ENCODE results near the gene GALNT6. TPM values are rescaled to one million over a fixed set of nuclear protein-coding genes. Genes with fewer than 3 reads are reported as not detected.

GALNT6 gene
- total and polyA plus RNA-seq, 5 donors from 2014 or later, result 2.3 to 19.5 (median 2.9) TPM

DNA sequence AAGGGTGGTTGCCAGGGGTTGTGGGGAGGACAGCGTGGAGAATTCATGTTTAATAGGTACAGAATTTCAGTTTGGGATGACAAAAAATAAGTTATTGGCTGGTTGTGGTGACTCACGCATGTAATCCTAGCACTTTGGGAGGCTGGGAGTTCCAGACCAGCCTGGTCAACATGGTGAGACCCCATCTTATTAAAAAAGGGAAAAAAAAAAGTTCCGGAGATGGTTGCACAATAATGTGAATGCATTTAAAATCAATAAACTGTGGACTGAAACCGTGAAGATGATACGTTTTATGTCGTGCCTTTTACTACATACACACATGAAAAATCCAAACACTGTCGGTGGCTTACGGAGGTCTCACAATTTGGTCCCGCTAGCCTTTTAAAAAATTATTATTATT lies 20.5 kb downstream of the GALNT6 start:
- Mint-ChIP-seq H3K4me1 (peaks cover 13 to 63% (median 50%) of the 10 kb centered on the region in 4 donors), H3K4me3 (peak overlapping the region in 1 of 4 donors; percentile 1), H3K36me3 (peaks cover 20% of the 10 kb centered on the region), H3K27ac (peak overlapping the region in 2 of 3 donors; percentile 27 to 90), H3K27me3 (peaks cover 5% of the 10 kb centered on the region), H3K9me3 (peaks cover 0 to 1% (median 0%) of the 10 kb centered on the region in 7 donors)
- no peak for ATAC-seq (ENCODE audit: low read depth in 2 of 2)
- Histone ChIP-seq H3K9me3 (ENCODE audit: control insufficient read depth in 2 of 2, low read length in 2 of 2) (no peaks in the 10 kb centered on the region), H3K36me3 (ENCODE audit: control insufficient read depth, insufficient read depth, low read length) (peaks cover 6% of the 10 kb centered on the region), H3K27me3 (ENCODE audit: control insufficient read depth, insufficient read depth, low read length) (no peaks in the 10 kb centered on the region), H3K27ac (ENCODE audit: insufficient read depth, low read length, poor library complexity, severe bottlenecking) (no peak overlapping the region), H3K4me1 (ENCODE audit: control insufficient read depth, insufficient read depth, low read length, poor library complexity, severe bottlenecking) (peaks cover 34% of the 10 kb centered on the region), H3K4me3 (ENCODE audit: low read depth, low read length) (no peak overlapping the region)
- no peak for DNase-seq

DNA sequence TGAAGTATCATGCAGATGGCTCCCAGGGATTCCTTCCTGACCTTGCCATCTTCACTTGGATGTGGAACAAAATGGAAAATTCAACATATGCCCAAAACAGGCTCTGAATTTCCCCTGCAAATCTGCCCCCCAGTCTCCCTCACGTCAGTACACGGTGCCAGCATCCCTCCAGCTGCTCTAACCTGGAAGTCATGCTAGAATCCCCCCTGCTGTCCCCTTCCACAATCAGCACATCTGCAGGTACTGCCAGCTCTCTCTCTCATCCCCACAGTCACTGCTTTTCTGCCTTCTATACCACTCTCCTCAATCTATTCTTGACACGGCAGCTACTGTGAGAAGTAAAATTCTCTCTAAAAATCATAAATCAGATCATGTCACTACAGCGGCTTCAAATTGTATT lies 21.6 kb downstream of the GALNT6 start:
- ATAC-seq (ENCODE audit: low read depth in 2 of 2) (no peak), DNase-seq (no peak)
- Histone ChIP-seq H3K27ac (ENCODE audit: insufficient read depth, low read length, poor library complexity, severe bottlenecking) (peak overlapping the region; percentile 74), H3K9me3 (ENCODE audit: control insufficient read depth in 2 of 2, low read length in 2 of 2) (no peaks in the 10 kb centered on the region), H3K4me3 (ENCODE audit: low read depth, low read length) (peak overlapping the region; percentile 73), H3K36me3 (ENCODE audit: control insufficient read depth, insufficient read depth, low read length) (peaks cover 10% of the 10 kb centered on the region), H3K27me3 (ENCODE audit: control insufficient read depth, insufficient read depth, low read length) (no peaks in the 10 kb centered on the region), H3K4me1 (ENCODE audit: control insufficient read depth, insufficient read depth, low read length, poor library complexity, severe bottlenecking) (peaks cover 34% of the 10 kb centered on the region)
- Mint-ChIP-seq H3K27me3 (peaks cover 5% of the 10 kb centered on the region), H3K4me1 (peaks cover 13 to 62% (median 47%) of the 10 kb centered on the region in 4 donors), H3K36me3 (peaks cover 13% of the 10 kb centered on the region), H3K4me3 (peak overlapping the region; percentile 66 to 89 (median 77)), H3K27ac (peak overlapping the region; percentile 85 to 90 (median 85)), H3K9me3 (peaks cover 0 to 1% (median 0%) of the 10 kb centered on the region in 7 donors)

DNA sequence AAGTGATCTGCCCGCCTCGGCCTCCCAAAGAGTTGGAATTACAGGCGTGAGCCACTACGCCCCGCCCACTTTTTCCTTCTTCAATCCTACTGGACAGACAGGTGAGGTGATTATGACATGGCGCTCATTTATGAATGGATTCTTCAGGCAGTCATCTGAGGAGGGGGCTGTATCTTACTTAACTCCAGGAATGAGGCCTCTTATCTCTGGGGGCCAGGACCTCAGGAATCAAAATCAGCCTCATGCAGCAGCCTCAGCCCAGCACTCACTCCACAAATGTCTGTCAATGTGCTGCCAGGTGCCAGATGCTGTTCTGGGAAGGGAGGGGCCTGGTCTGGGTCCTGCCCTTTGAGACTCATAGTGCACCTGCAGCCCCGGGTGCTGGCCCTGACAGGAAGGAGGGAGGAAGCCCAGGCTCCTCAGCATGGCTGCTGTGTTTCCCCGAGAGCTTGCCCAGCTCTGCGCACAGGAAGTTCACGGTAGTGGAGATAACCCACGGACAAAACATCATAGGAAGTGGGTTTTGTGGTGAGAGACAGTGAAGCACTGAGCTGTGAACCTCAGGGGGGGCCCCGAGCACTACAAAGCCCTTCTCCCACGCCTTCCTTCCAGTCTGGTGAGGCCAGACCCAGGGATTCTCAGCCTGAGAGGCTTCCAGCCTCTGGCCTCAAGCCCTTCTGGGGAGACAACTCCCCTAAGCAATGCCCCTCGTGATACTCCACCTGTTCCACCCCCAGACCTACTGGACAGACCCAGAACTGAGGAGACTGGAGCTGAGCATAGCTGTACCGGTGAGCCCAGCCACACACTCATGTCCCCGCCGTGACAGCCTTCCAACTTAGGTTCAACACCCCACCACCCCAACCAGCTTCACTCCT lies 22.3 kb downstream of the GALNT6 start:
- Histone ChIP-seq H3K4me1 (ENCODE audit: control insufficient read depth, insufficient read depth, low read length, poor library complexity, severe bottlenecking) (peaks cover 34% of the 10 kb centered on the region), H3K4me3 (ENCODE audit: low read depth, low read length) (peak overlapping the region; percentile 73), H3K36me3 (ENCODE audit: control insufficient read depth, insufficient read depth, low read length) (peaks cover 8% of the 10 kb centered on the region), H3K9me3 (ENCODE audit: control insufficient read depth in 2 of 2, low read length in 2 of 2) (no peaks in the 10 kb centered on the region), H3K27ac (ENCODE audit: insufficient read depth, low read length, poor library complexity, severe bottlenecking) (peak overlapping the region; percentile 74), H3K27me3 (ENCODE audit: control insufficient read depth, insufficient read depth, low read length) (no peaks in the 10 kb centered on the region)
- peaks cover 5% of the 10 kb centered on the region for H3K27me3 Mint-ChIP-seq
- H3K4me1 Mint-ChIP-seq, result peaks cover 13 to 62% (median 47%) of the 10 kb centered on the region in 4 donors
- peak overlapping the region; percentile 66 to 89 (median 77) for H3K4me3 Mint-ChIP-seq
- peaks cover 10% of the 10 kb centered on the region for H3K36me3 Mint-ChIP-seq
- DNase-seq (peak; percentile 83 to 98 (median 94)), ATAC-seq (ENCODE audit: low read depth in 2 of 2) (peak; percentile 97 to 98)
- peak overlapping the region; percentile 85 to 90 (median 85) for H3K27ac Mint-ChIP-seq
- H3K9me3 Mint-ChIP-seq, result peaks cover 0 to 1% (median 0%) of the 10 kb centered on the region in 7 donors

DNA sequence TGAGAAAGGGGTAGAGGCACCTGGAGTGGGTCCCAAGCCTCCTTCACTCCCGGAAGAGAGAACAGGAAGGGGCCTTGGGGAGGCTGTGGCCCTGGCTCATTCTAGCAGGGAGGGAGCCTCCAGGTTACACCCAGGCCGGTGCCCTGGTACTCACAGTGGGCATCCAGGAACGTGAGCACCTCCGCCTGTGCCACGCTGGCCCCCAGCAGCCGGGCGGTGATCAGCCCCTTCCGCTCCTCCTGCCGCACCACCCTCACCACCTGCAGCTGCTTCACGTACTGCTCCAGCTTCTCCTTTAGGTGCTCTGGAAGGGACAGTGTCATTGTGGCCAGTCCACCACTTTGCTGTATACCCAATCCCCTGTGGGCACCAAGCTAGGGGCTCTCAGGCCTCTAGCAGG lies 25.9 kb downstream of the GALNT6 start:
- H3K36me3 ChIP-seq (ENCODE audit: control insufficient read depth, insufficient read depth, low read length), result peaks cover 12% of the 10 kb centered on the region
- peaks cover 15% of the 10 kb centered on the region for H3K36me3 Mint-ChIP-seq
- H3K27ac Mint-ChIP-seq, result no peak overlapping the region
- no peaks in the 10 kb centered on the region for H3K9me3 ChIP-seq (ENCODE audit: control insufficient read depth in 2 of 2, low read length in 2 of 2)
- no peak overlapping the region for H3K4me3 ChIP-seq (ENCODE audit: low read depth, low read length)
- H3K4me1 Mint-ChIP-seq, result peaks cover 6 to 46% (median 35%) of the 10 kb centered on the region in 4 donors
- ATAC-seq (ENCODE audit: low read depth in 2 of 2), result no peak
- no peaks in the 10 kb centered on the region for H3K9me3 Mint-ChIP-seq
- no peak overlapping the region for H3K27ac ChIP-seq (ENCODE audit: insufficient read depth, low read length, poor library complexity, severe bottlenecking)
- H3K4me1 ChIP-seq (ENCODE audit: control insufficient read depth, insufficient read depth, low read length, poor library complexity, severe bottlenecking), result peaks cover 28% of the 10 kb centered on the region
- H3K27me3 Mint-ChIP-seq, result peaks cover 5% of the 10 kb centered on the region
- DNase-seq, result no peak
- H3K27me3 ChIP-seq (ENCODE audit: control insufficient read depth, insufficient read depth, low read length), result no peaks in the 10 kb centered on the region
- no peak overlapping the region for H3K4me3 Mint-ChIP-seq

DNA sequence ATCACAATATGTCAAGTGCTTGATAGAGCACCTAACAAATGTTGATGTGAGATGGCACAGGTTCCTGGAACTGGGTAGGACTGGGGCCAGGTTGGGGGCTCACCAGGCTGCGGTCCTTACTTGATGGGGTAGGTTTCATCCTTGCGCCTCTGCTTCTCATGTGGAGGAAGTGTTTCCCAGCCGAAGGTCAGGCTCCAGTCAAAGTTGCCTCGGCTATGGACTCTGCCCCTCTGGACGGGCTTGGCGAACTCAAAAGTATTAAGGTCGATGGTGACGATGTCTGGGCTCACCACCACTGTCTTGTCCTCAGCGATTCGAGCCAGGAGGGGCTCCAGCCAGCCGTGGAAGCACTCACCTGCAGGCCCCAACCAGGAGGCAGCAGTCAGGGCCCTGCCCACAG lies 27.2 kb downstream of the GALNT6 start:
- Mint-ChIP-seq H3K27me3 (peaks cover 4% of the 10 kb centered on the region), H3K9me3 (no peaks in the 10 kb centered on the region), H3K4me3 (no peak overlapping the region), H3K27ac (peak overlapping the region in 1 of 3 donors; percentile 71), H3K36me3 (peaks cover 23% of the 10 kb centered on the region), H3K4me1 (peaks cover 6 to 33% (median 24%) of the 10 kb centered on the region in 4 donors)
- Histone ChIP-seq H3K36me3 (ENCODE audit: control insufficient read depth, insufficient read depth, low read length) (peaks cover 12% of the 10 kb centered on the region), H3K27ac (ENCODE audit: insufficient read depth, low read length, poor library complexity, severe bottlenecking) (no peak overlapping the region), H3K27me3 (ENCODE audit: control insufficient read depth, insufficient read depth, low read length) (no peaks in the 10 kb centered on the region), H3K4me1 (ENCODE audit: control insufficient read depth, insufficient read depth, low read length, poor library complexity, severe bottlenecking) (peaks cover 16% of the 10 kb centered on the region), H3K4me3 (ENCODE audit: low read depth, low read length) (no peak overlapping the region), H3K9me3 (ENCODE audit: control insufficient read depth in 2 of 2, low read length in 2 of 2) (no peaks in the 10 kb centered on the region)
- DNase-seq (no peak), ATAC-seq (ENCODE audit: low read depth in 2 of 2) (no peak)

DNA sequence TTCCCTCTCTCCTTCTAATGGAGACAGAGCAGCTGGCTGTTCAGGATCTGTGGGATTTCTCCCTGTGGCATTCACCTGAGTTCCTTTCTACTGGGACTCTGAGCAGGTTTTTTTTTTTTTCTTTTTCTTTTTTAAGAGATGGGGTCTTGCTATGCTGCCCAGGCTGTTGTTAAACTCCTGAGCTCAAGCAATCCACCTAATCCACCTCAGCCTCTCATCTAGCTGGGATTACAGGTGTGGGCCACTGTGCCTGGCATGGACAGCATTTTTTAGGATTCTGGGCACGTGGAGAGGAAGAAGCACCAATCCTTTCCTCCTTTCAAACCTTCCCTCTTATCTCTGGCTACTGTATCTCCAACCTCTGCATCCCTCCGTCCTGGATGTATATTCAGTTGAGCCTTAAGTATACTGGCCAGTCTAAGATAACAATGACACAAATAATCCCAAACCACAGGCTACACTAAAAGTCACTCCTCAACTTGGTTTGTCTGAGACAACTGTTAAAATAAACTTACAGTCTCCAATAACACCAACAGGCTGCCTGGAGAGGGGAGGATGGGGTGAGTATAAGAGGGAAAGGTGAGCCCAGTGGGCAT lies 28.4 kb downstream of the GALNT6 start:
- H3K27ac ChIP-seq (ENCODE audit: insufficient read depth, low read length, poor library complexity, severe bottlenecking), result no peak overlapping the region
- no peaks in the 10 kb centered on the region for H3K9me3 ChIP-seq (ENCODE audit: control insufficient read depth in 2 of 2, low read length in 2 of 2)
- peaks cover 12% of the 10 kb centered on the region for H3K36me3 ChIP-seq (ENCODE audit: control insufficient read depth, insufficient read depth, low read length)
- no peak for ATAC-seq (ENCODE audit: low read depth in 2 of 2)
- H3K4me3 ChIP-seq (ENCODE audit: low read depth, low read length), result no peak overlapping the region
- no peaks in the 10 kb centered on the region for H3K27me3 Mint-ChIP-seq
- H3K9me3 Mint-ChIP-seq, result no peaks in the 10 kb centered on the region
- peaks cover 29% of the 10 kb centered on the region for H3K36me3 Mint-ChIP-seq
- no peak overlapping the region for H3K4me3 Mint-ChIP-seq
- no peaks in the 10 kb centered on the region for H3K27me3 ChIP-seq (ENCODE audit: control insufficient read depth, insufficient read depth, low read length)
- H3K4me1 Mint-ChIP-seq, result peaks cover 5 to 23% (median 17%) of the 10 kb centered on the region in 4 donors
- H3K27ac Mint-ChIP-seq, result no peak overlapping the region
- H3K4me1 ChIP-seq (ENCODE audit: control insufficient read depth, insufficient read depth, low read length, poor library complexity, severe bottlenecking), result peaks cover 4% of the 10 kb centered on the region
- no peak for DNase-seq

DNA sequence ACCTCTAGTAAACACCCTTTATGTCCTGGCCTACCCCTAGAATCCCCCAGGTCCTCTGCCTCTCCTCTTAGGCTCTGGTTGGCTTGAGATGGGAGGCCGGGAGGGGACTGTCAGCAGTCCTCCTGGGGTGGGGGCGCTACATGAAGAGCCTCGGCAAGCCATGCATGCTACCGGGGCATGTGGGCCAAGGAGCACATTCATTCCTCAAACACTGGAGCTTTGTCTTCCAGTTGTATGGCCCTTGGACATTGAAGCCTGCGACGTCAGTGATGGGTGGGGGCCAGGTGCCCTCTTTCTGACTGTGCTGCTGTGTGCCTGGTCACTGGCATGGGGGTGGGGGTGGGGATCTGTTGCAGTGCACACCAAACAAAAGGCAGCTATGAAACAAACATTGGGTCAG lies 28.9 kb downstream of the GALNT6 start:
- Histone ChIP-seq H3K4me1 (ENCODE audit: control insufficient read depth, insufficient read depth, low read length, poor library complexity, severe bottlenecking) (no peaks in the 10 kb centered on the region), H3K9me3 (ENCODE audit: control insufficient read depth in 2 of 2, low read length in 2 of 2) (no peaks in the 10 kb centered on the region), H3K27ac (ENCODE audit: insufficient read depth, low read length, poor library complexity, severe bottlenecking) (no peak overlapping the region), H3K36me3 (ENCODE audit: control insufficient read depth, insufficient read depth, low read length) (peaks cover 15% of the 10 kb centered on the region), H3K4me3 (ENCODE audit: low read depth, low read length) (no peak overlapping the region), H3K27me3 (ENCODE audit: control insufficient read depth, insufficient read depth, low read length) (no peaks in the 10 kb centered on the region)
- Mint-ChIP-seq H3K9me3 (no peaks in the 10 kb centered on the region), H3K27ac (no peak overlapping the region), H3K4me3 (no peak overlapping the region), H3K4me1 (peaks cover 0 to 18% (median 12%) of the 10 kb centered on the region in 4 donors), H3K27me3 (no peaks in the 10 kb centered on the region), H3K36me3 (peaks cover 31% of the 10 kb centered on the region)
- ATAC-seq (ENCODE audit: low read depth in 2 of 2) (no peak), DNase-seq (no peak)

All from CD4-positive, CD25-positive, alpha-beta regulatory T cell (primary cell).